DOHH2 (cell line): ENCODE measurements around the gene XRCC4.

Experiments used
- H3F3A ChIP-seq: fragments of 200-600 bp; sonication (generic), shearing (Covaris generic); 2 replicates; pipeline ENCODE4 v1.6.0; 2016; ENCODE audit warnings: antibody characterized with exemption, mild to moderate bottlenecking; ENCODE audit not compliant: control insufficient read depth, insufficient read depth
- H3K27ac ChIP-seq: fragments of 200-600 bp; sonication (generic); 2 replicates; pipeline ENCODE4 v1.5.1; 2014; ENCODE audit warnings: low read depth, mild to moderate bottlenecking, low read length, moderate library complexity
- H3K27me3 ChIP-seq: fragments of 200-600 bp; sonication (generic); 2 replicates; pipeline ENCODE4 v1.6.1; 2014; ENCODE audit warnings: mild to moderate bottlenecking, low read length, mixed read lengths; ENCODE audit not compliant: control insufficient read depth
- H3K36me3 ChIP-seq: fragments of 200-600 bp; sonication (generic); 2 replicates; pipeline ENCODE4 v1.6.1; 2014; ENCODE audit warnings: mild to moderate bottlenecking, low read length, moderate library complexity, mixed read lengths; ENCODE audit not compliant: control insufficient read depth
- H3K4me1 ChIP-seq: fragments of 200-600 bp; sonication (generic); 2 replicates; pipeline ENCODE4 v1.6.1; 2014; ENCODE audit warnings: mild to moderate bottlenecking, low read length, mixed read lengths; ENCODE audit not compliant: control insufficient read depth
- H3K4me2 ChIP-seq: fragments of 200-600 bp; sonication (generic); 2 replicates; pipeline ENCODE4 v1.6.0; 2014; ENCODE audit warnings: mild to moderate bottlenecking, low read length, moderate library complexity
- H3K4me3 ChIP-seq: fragments of 200-600 bp; sonication (generic); 2 replicates; pipeline ENCODE4 v1.5.1; 2014; ENCODE audit warnings: mild to moderate bottlenecking, low read length, mixed read lengths
- H3K79me2 ChIP-seq: fragments of 200-600 bp; sonication (generic); 2 replicates; pipeline ENCODE4 v1.6.1; 2014; ENCODE audit warnings: mild to moderate bottlenecking, low read length, mixed read lengths; ENCODE audit not compliant: control insufficient read depth
- H3K9me2 ChIP-seq: fragments of 200-600 bp; sonication (generic); replicated peaks from 2 replicates; pipeline ENCODE4 v1.6.1; 2014; ENCODE audit warnings: mild to moderate bottlenecking, low read length, mixed read lengths; ENCODE audit not compliant: control insufficient read depth
- H3K9me3 ChIP-seq: fragments of 200-600 bp; sonication (generic); 2 replicates; pipeline ENCODE4 v1.6.1; 2014; ENCODE audit warnings: antibody characterized with exemption, low read length, mixed read lengths; ENCODE audit not compliant: control insufficient read depth, insufficient read depth
- H4K20me1 ChIP-seq: fragments of 200-600 bp; sonication (generic); 2 replicates; pipeline ENCODE4 v1.6.0; 2014; ENCODE audit warnings: low read depth, mild to moderate bottlenecking, antibody characterized with exemption, low read length, moderate library complexity; ENCODE audit not compliant: control insufficient read depth, insufficient read depth
- EZH2phosphoT487 ChIP-seq: fragments of 200-600 bp; sonication (generic); IDR thresholded peaks from 2 replicates; pipeline ENCODE4 v1.6.1; 2017; ENCODE audit warnings: borderline replicate concordance, mild to moderate bottlenecking, antibody characterized with exemption, low read length, moderate library complexity, mixed read lengths
- TF ChIP-seq, protein P1 (sequence below): fragments of 200-600 bp; sonication (generic); IDR thresholded peaks from one replicate; pipeline ENCODE4 v1.5.1; 2014; ENCODE audit warnings: antibody characterized with exemption, mild to moderate bottlenecking, low read depth, low read length; ENCODE audit not compliant: poor library complexity, severe bottlenecking

The XRCC4 gene

DNA sequence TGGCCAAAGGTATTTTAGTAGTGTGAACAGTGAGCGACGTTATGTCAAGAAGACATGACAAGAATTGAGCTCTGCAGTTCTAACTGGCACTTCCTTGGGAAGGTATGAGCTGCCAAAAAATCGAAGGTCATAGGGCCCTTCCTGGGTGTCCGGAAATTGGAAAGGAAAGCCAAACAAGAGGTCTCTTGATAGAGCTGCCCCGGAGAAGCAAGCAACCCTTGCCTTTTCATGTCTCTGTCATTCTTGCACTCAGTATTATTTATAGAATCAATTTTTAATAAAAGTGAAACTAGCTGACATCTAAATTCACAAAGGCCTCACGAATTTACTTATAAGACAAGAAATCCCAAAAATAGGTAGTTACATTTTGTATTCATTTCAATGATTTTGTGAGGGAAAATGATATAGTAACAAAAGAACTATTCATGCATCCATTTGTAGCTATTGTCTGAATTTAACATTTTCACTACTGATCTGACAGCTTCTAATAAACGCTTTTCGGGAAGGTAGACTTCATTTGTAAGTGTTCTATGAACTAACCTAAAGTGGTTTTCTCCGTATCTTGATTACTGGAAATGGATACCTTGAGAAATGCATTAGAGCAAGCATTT, 280.4 kb downstream of the XRCC4 start:
- no peak overlapping the region for H3K27ac ChIP-seq
- H3K36me3 ChIP-seq = no peaks in the 10 kb centered on the region
- no peak overlapping the region for H3K4me2 ChIP-seq
- H3K27me3 ChIP-seq = no peaks in the 10 kb centered on the region
- no peaks in the 10 kb centered on the region for H4K20me1 ChIP-seq
- TF ChIP-seq, protein P1, sequence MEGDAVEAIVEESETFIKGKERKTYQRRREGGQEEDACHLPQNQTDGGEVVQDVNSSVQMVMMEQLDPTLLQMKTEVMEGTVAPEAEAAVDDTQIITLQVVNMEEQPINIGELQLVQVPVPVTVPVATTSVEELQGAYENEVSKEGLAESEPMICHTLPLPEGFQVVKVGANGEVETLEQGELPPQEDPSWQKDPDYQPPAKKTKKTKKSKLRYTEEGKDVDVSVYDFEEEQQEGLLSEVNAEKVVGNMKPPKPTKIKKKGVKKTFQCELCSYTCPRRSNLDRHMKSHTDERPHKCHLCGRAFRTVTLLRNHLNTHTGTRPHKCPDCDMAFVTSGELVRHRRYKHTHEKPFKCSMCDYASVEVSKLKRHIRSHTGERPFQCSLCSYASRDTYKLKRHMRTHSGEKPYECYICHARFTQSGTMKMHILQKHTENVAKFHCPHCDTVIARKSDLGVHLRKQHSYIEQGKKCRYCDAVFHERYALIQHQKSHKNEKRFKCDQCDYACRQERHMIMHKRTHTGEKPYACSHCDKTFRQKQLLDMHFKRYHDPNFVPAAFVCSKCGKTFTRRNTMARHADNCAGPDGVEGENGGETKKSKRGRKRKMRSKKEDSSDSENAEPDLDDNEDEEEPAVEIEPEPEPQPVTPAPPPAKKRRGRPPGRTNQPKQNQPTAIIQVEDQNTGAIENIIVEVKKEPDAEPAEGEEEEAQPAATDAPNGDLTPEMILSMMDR = no peak
- no peak for TF ChIP-seq EZH2phosphoT487
- no peaks in the 10 kb centered on the region for H3F3A ChIP-seq
- H3K9me3 ChIP-seq = no peaks in the 10 kb centered on the region
- no peaks in the 10 kb centered on the region for H3K9me2 ChIP-seq
- H3K79me2 ChIP-seq = no peaks in the 10 kb centered on the region
- H3K4me3 ChIP-seq = no peak overlapping the region
- no peaks in the 10 kb centered on the region for H3K4me1 ChIP-seq

DNA sequence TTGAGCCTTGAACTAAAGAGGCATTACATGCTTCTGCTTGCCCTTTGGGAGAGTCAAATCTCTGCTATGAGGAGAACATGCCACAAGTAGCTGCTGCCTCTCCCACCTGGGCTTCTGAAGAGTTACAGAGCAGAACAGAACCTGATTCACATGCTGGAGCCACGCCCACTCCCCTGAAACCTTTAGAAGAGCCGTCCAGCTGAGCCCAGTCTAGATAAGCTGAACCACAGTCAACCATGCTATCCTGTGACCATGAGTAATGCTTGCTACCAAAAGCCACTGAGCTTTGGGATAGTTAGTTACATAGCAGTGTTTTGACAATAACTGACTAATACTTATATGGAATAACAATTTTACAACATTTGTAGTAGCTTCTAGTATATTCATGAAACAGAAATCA, 283.2 kb downstream of the XRCC4 start:
- Histone ChIP-seq H3K4me2 (no peak overlapping the region), H3F3A (no peaks in the 10 kb centered on the region), H3K9me2 (no peaks in the 10 kb centered on the region), H4K20me1 (no peaks in the 10 kb centered on the region), H3K27ac (no peak overlapping the region), H3K9me3 (no peaks in the 10 kb centered on the region), H3K36me3 (no peaks in the 10 kb centered on the region), H3K4me3 (no peak overlapping the region), H3K27me3 (0 out of 2 replicates have a peak, but pooled peaks cover 3% of the 10 kb centered on the region), H3K4me1 (no peaks in the 10 kb centered on the region), H3K79me2 (no peaks in the 10 kb centered on the region)
- TF ChIP-seq, protein P1 = no peak
- TF ChIP-seq EZH2phosphoT487 = no peak

DNA sequence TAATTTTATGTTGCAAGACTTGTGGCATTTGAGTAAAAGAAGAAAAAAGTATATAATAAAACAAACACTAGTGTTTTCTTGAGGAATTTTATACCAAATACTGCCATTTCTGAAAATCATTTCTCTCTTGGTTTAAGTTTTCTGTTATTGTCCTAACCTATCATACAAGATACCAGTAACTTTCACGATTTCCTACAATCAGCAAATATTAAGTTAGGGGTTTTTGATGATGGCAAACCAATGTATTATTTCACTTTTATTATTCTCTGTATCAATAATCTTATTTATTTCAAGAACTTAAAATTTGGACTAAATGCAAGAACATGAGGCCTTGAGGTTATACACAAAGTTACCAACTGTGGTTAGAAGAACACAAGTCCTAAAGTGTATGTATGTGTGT, 285.2 kb downstream of the XRCC4 start:
- Histone ChIP-seq H3K79me2 (no peaks in the 10 kb centered on the region), H3K9me3 (no peaks in the 10 kb centered on the region), H3F3A (no peaks in the 10 kb centered on the region), H3K4me3 (no peak overlapping the region), H4K20me1 (no peaks in the 10 kb centered on the region), H3K4me2 (no peak overlapping the region), H3K9me2 (no peaks in the 10 kb centered on the region), H3K4me1 (no peaks in the 10 kb centered on the region), H3K27me3 (0 out of 2 replicates have a peak, but pooled peaks cover 3% of the 10 kb centered on the region), H3K27ac (no peak overlapping the region), H3K36me3 (no peaks in the 10 kb centered on the region)
- TF ChIP-seq EZH2phosphoT487 = no peak
- TF ChIP-seq, protein P1 = no peak
